ENCODE measurements around the gene MXRA7. TPM values are rescaled to one million over a fixed set of nuclear protein-coding genes. Genes with fewer than 3 reads are reported as not detected.
"Not testable (repeated sequence)": the region's sequence is repeated elsewhere in the genome, so short reads cannot be mapped to it uniquely, and the experiment has no call there.

The MXRA7 gene
- total and polyA plus RNA-seq, 7 donors = 8.3 to 428 (median 327) TPM

GRCh38 chr17:76700617-76701470 lies 9.9 kb downstream of the MXRA7 start:
- TF ChIP-seq POLR2AphosphoS5 (IDR thresholded peaks at IDR 0.05) = peak; percentile 57 to 83 (median 74)
- TF ChIP-seq, protein P1, sequence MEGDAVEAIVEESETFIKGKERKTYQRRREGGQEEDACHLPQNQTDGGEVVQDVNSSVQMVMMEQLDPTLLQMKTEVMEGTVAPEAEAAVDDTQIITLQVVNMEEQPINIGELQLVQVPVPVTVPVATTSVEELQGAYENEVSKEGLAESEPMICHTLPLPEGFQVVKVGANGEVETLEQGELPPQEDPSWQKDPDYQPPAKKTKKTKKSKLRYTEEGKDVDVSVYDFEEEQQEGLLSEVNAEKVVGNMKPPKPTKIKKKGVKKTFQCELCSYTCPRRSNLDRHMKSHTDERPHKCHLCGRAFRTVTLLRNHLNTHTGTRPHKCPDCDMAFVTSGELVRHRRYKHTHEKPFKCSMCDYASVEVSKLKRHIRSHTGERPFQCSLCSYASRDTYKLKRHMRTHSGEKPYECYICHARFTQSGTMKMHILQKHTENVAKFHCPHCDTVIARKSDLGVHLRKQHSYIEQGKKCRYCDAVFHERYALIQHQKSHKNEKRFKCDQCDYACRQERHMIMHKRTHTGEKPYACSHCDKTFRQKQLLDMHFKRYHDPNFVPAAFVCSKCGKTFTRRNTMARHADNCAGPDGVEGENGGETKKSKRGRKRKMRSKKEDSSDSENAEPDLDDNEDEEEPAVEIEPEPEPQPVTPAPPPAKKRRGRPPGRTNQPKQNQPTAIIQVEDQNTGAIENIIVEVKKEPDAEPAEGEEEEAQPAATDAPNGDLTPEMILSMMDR (IDR thresholded peaks at IDR 0.05) = no peak
- no peak for TF ChIP-seq EP300 (IDR thresholded peaks at IDR 0.05)
- peak; percentile 22 to 49 for TF ChIP-seq POLR2A (IDR thresholded peaks at IDR 0.05)

GRCh38 chr17:76700270-76700616 lies 10.5 kb downstream of the MXRA7 start:
- Histone ChIP-seq H3K36me3 (no peaks in the 10 kb centered on the region), H3K4me1 (peaks cover 0 to 97% (median 94%) of the 10 kb centered on the region in 4 donors), H3K4me3 (peak overlapping the region in 3 of 4 donors; percentile 6 to 41 (median 39)), H3K9me3 (no peaks in the 10 kb centered on the region), H3K27ac (peak overlapping the region; percentile 88 to 98 (median 95)), H3K27me3 (no peaks in the 10 kb centered on the region)
- 76 to 84% methylated on average over 8 of the region's 8 CpGs for WGBS, 2 donors
- intact Hi-C loops (cut with DNase I) = no loop called here
- TF ChIP-seq POLR2AphosphoS5 (IDR thresholded peaks at IDR 0.05) = no peak
- TF ChIP-seq, protein P1 (IDR thresholded peaks at IDR 0.05) = no peak
- TF ChIP-seq EP300 (IDR thresholded peaks at IDR 0.05) = no peak
- TF ChIP-seq POLR2A (IDR thresholded peaks at IDR 0.05) = no peak
- no peak for DNase-seq

More at GRCh38 chr17:76700617-76701470, 9.9 kb downstream of the MXRA7 start:
- WGBS, 2 donors = 71 to 79% methylated on average over 33 of the region's 33 CpGs
- Histone ChIP-seq H3K36me3 (no peaks in the 10 kb centered on the region), H3K9me3 (no peaks in the 10 kb centered on the region), H3K4me1 (peaks cover 0 to 97% (median 92%) of the 10 kb centered on the region in 4 donors), H3K4me3 (peak overlapping the region; percentile 6 to 41 (median 23)), H3K27me3 (no peaks in the 10 kb centered on the region), H3K27ac (peak overlapping the region; percentile 88 to 98 (median 95))
- peak; percentile 91 for DNase-seq
- intact Hi-C loops (cut with DNase I) = no loop called here

- H3K4me1 ChIP-seq = peaks cover 0 to 98% (median 93%) of the 10 kb centered on the region in 4 donors
- intact Hi-C loops (cut with DNase I) = not testable (repeated sequence)
- WGBS, 2 donors = 92 to 94% methylated on average over 7 of the region's 7 CpGs
Observed at GRCh38 chr17:76698466-76698977, 12.2 kb downstream of the MXRA7 start.

GRCh38 chr17:76697702-76698465 lies 12.9 kb downstream of the MXRA7 start:
- intact Hi-C loops (cut with DNase I) = no loop called here
- Histone ChIP-seq H3K4me1 (peaks cover 0 to 92% (median 88%) of the 10 kb centered on the region in 4 donors), H3K4me3 (peak overlapping the region in 2 of 4 donors; percentile 6 to 7), H3K27ac (peak overlapping the region; percentile 88 to 98 (median 95)), H3K36me3 (no peaks in the 10 kb centered on the region), H3K9me3 (no peaks in the 10 kb centered on the region), H3K27me3 (no peaks in the 10 kb centered on the region)
- TF ChIP-seq POLR2AphosphoS5 (IDR thresholded peaks at IDR 0.05) = peak in 2 of 4 donors; percentile 12 to 13
- no peak for TF ChIP-seq EP300 (IDR thresholded peaks at IDR 0.05)
- 74 to 76% methylated on average over 17 of the region's 17 CpGs for WGBS, 2 donors
- DNase-seq = no peak

More at GRCh38 chr17:76698466-76698977, 12.2 kb downstream of the MXRA7 start:
- H3K9me3 ChIP-seq, H3K27me3 ChIP-seq, H3K36me3 ChIP-seq, DNase-seq, H3K4me3 ChIP-seq: not testable (repeated sequence)
- H3K27ac ChIP-seq = peak overlapping the region; percentile 88 to 98 (median 95)

GRCh38 chr17:76696763-76697701 lies 13.7 kb downstream of the MXRA7 start:
- Histone ChIP-seq H3K4me3 (peak overlapping the region in 2 of 4 donors; percentile 6 to 7), H3K4me1 (peaks cover 0 to 92% (median 82%) of the 10 kb centered on the region in 4 donors)
- intact Hi-C loops (cut with DNase I) = no loop called here

More at GRCh38 chr17:76696763-76697701, 13.7 kb downstream of the MXRA7 start:
- DNase-seq = no peak
- 75 to 84% methylated on average over 25 of the region's 25 CpGs for WGBS, 2 donors
- Histone ChIP-seq H3K36me3 (no peaks in the 10 kb centered on the region), H3K27me3 (no peaks in the 10 kb centered on the region), H3K27ac (peak overlapping the region; percentile 88 to 98 (median 95)), H3K9me3 (no peaks in the 10 kb centered on the region)
- TF ChIP-seq EP300 (IDR thresholded peaks at IDR 0.05) (no peak), POLR2AphosphoS5 (IDR thresholded peaks at IDR 0.05) (peak in 1 of 4 donors; percentile 12)

Measured in sigmoid colon (tissue), 7 donors.